Fibroblast of skin of left biceps (primary cell): ENCODE measurements around the gene CORO2B.

Experiments used
- DNase-seq, 2 experiments: peaks; one replicate each; pipeline ENCODE4 v3.0.0-alpha.2; 2013; ENCODE audit warnings: low read depth in 2 of 2

Gene CORO2B

DNA sequence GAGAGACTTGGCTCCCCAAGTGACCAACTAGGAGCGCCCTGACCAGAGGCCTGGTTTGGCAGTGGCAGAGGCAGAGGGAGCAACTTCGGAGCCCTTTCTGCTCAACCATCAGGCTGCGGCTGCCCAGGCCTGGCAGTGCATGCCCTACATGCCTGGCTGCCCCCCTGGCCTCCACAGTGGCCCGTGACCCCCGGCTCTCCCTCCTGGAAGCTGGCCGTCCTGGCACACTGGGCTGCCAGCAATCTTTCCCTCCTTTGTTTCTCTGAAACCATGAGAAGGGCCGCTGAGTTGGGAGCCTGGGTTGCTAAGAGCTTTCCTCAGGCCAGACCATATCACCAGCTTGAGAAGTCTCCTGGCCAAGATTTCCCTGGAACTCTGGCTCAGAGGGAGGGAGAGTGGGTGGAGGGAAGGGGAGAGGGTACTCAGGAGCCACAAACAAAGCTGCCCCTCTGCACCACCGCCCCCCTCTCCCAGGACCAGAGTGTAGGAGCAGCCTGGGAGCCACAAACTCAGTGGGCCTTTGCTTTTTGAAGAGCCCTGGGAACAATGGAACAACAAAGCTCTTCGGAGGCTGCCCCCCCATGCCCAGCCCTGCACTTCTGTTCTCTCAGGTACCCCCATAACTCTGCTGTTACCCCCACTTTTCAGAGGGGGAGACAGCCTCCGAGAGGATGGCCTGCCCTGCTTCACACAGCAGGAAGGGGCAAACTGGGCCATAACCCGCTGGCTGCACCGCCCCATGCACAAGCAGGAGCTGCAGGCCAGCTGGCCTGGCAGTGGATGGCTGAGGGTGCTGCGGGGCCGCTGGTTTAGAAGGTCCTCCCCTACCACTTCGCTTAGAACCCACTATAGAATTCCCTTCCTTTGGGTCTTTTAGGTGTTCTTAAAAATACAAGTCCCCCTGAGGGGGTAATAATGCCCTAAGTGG is 11.3 kb downstream of the CORO2B start:
- DNase-seq, result no peak

- DNase-seq, result no peak
Observed at GRCh38 chr15:68590721-68591389, 12.1 kb downstream of the CORO2B start.

- DNase-seq, result no peak
Observed at GRCh38 chr15:68592054-68592453, 13.3 kb downstream of the CORO2B start.

DNA sequence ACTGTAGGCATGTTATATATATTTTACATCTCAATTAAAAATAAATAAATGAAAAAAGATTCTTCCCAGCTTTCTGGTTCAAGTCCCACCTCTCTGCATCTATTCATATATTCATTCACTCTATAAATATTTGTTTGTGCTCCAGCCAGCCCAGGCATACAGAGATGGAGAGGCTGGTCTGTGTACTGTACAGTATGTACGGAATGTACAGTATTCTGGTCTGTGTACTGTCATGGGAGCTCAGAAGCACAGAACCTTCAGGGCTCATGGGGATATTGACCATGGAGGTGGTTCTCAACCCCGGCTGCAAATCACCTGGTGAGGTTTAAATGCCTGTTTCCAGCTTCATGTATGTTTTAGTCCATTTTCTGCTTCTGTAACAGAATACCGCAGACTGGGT is 13.8 kb downstream of the CORO2B start:
- DNase-seq, result no peak

GRCh38 chr15:68593341-68593740 is 14.5 kb downstream of the CORO2B start:
- DNase-seq, result no peak

GRCh38 chr15:68593828-68594532 is 15.2 kb downstream of the CORO2B start:
- DNase-seq, result no peak

DNA sequence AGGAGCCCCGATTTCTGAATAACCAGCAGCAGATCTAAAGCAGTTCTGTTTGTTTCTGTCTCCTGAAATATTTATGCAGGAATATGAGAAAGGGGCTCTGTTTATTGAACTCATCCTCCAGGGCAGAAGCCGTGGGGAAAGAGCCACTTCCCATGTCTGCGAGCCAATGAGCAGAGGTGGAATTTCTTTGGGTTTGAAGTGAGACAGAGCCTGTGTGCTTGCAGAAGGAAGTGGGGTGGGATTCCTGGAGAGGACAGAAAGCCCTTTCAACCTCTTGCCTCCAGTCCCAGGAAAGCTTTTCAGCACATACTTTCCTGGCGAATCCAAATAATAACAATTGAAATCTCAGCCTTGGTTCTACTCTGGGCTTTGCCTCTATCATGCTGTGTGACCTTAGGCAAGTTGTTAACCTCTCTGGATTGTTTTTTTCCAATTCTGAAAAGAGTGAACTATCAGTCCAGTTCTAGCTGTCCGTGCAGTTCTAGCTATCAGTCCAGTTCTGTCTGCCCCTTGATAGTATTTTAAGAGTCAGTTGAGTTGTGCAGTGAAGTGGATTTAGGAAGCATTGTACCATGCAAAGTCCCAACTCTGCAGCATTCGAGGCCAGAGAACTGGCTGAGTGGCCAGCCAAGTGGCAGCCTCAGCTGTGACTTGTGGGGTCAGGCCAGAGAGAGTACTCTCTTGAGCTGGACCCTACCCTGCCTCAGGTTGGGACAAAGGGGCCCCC is 15.9 kb downstream of the CORO2B start:
- DNase-seq, result no peak

GRCh38 chr15:68595260-68595564 is 16.4 kb downstream of the CORO2B start:
- no peak for DNase-seq

DNA sequence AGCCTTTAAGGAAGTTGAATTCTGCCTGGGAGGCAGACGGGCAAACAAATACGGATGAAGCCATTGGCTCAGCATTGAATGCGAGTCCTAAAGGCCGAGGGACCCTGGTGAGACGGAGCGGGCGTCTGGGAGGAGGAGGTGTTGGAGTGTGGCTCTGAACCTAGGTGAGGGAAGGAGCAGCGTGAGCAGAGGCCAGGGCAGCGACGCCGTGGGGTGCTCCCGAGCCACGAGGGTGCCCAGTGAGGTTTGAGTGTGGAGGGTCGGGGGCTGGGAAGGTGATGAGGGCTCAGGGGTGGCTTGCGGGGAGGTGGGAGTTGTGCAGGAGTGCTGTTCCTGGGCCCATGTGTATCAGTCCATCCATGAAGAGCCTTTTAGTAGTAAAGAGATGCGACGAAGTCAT is 17.0 kb downstream of the CORO2B start:
- no peak for DNase-seq

DNA sequence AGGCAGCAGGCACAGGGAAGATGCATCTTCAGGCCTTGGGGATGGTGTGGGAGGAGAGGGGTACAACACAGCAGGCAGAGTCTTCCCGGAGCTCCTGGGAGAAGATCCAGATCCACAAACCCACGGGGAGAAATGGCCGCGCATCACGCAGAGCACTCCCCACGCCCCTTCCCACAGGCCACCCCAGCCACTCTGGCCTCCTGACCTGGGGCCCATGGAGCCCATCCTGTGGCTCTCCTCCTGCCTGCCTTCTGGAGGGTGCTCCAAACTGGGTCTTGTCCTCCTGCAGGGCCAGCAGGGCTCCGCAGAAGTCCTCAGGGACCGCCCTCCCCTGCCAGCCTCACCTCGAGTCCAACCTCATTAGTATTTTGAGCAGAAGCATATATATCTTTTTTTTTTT is 17.9 kb downstream of the CORO2B start:
- DNase-seq, result no peak

GRCh38 chr15:68597581-68597980 is 18.8 kb downstream of the CORO2B start:
- no peak for DNase-seq

DNA sequence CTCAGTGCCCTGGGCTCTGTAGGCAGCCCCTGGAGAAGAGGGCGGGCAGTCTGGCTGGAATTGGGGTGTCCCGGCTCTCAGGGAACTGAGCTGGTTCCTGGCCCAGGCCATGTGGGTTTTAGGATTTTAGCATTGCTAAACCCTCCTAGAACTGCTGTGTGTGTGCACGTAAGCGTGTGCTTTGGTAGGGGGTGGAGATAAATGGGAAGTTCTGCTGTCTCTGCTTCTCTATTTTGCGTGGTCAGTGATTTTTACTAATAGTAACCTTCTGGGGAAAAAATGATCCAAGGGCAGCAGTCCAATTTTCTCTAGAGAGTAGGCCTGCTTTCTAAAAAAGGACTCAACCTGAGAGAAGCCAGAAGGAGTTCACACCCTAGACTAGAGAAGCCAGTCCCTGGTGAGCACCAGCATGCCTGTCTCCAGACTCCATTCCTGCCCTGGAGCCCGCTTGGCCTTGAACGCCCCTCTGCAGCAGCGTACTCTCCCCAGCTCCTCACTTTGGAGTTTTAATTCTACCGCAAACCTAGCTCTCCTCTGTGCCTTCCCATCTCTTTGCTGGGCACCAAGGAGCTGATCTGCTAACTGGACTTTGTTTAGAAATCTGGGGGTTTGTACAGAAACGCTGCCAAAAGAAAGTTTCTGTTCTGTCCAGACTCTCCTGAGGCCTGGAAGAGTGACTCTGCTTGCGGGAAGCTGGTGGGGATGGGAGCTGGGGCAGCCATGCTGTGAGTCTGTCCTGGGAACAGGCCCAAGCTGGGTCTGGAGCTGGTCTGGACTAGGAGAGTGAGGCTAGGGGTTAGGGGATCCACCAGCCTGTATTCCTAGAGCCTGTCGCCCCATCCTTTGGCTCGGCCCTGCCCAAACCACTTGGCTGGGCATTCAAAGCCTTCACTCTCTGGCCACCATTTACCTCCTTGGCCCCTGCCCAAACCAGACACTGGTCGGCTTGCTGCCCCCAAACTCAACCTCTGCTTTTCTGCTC is 19.7 kb downstream of the CORO2B start:
- DNase-seq, result no peak

GRCh38 chr15:68599153-68599545 is 20.4 kb downstream of the CORO2B start:
- no peak for DNase-seq

- no peak for DNase-seq
Observed at GRCh38 chr15:68599560-68600071, 20.8 kb downstream of the CORO2B start.

DNA sequence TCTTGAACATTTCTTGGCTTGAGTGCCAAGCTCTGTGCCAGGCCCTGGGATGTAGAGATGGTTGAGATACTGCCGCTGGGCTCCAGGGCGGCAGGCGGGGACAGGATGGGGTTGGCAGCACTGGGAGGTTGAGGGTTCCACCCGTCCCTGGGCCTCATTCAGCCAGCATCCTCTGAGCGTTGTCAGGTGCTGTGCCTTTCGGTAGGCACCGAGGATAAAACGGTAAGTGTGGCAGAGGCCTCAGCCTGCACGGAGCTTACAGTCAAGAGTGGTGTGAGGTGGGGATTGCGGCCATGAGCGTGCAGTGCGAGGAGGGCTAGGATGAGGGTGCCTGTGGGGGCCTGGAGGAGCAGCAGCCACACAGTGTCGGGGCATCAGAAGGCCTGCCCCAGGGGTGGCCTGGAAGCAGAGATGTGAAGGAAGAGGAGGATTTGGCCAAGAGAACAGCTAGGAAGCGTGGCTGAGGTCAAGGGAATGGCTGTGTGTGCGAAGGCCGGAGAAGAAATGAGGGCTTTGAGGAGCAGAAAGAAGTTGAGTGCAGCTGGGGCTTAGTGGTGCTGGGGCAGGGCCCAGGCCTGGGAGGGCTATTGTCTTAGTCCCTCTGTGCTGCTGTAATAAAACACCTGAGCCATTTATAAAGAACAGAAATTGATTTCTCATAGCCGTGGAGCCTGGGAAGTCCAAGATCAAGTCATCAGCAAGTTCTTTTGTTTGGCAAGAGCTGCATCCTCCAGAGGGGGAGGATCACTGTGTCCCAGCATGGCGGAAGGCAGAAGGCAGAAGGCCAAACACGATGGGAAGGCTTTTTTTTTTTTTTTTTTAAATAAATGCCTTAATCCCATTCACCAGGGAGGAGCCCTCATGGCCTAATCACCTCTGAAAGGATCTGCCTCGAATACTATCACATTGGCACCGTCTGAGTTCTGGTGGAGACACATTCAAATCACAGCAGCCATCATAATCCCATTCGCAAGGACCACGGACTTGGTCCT is 22.7 kb downstream of the CORO2B start:
- no peak for DNase-seq

DNA sequence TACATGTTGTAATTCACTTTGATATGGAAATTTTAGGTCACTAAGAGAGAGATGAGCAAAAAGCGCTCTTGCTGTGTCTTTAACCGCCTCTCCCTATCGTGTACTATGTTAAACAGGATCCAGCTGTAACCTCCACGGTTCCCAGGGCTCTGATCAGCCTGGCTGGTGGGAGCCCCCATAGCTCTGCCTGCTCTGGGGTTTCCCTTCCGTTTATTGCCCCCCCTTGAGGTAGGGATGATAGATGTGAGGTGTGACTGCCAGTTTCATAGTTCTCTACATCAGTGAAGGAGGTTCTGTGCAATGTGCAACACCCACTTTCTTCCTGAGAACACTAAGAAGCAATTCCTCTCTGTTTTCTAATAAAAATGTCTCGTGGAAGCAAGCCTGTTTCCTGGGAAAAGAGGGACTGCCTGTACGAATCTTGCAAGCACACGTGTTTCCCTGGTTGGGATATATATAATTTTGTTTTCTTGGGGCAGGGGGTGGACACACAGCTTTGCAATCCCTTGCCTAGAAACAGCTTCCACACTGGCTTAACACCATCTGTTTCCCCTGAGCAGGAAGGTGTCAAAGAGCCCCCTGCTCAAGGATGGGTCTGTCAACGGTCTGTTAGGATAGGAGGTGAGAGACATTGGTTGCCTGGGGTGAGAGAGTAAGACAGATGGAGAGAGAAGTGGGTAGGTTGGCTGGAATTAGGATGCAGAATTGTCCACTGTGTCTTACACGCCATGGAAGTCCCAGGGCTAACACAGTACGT is 23.8 kb downstream of the CORO2B start:
- DNase-seq, result no peak

DNA sequence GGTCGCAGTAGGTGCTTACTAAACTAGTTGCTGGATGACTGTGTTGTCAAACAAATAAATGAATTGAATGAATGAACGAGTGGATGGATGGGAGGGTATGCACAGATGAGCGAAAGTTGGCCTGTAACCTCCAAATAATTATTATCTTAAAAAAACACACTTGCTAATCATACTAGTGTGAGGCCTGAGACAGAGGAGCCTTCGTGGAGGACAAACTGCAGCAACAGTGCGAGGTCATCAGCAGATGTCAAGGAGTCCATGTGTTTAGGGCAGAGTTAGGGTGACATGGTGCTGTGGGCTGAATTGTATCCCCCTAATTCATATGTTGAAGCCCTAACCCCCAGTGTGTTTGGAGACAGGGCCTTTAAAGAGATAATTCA is 24.4 kb downstream of the CORO2B start:
- DNase-seq, result no peak

DNA sequence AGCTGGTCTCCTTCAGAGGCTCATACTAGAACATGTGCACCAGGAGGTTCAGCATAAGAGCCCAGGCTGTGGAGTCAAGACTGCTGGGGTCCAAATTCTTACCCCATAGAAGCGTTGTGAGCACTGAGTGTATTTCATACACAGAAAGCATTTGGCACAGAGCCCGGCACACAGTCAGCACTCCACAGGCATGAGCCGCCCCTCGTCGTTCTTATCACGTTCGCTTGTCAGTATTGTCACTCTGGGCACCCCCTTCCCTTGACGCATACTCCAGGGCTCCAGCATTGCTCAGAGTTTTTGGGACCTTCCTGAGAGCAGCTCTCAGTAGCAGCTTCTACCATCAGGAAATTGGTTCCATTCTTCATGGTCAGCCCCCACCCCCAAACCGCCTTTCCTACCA is 25.2 kb downstream of the CORO2B start:
- DNase-seq, result no peak
